Fibroblast of villous mesenchyme (primary cell): Measurements from ENCODE around the gene EXOC4. TPM values are rescaled to one million over a fixed set of nuclear protein-coding genes. Genes with fewer than 3 reads are reported as not detected.

Source experiments
- DNase-seq: peaks from one replicate; pipeline ENCODE4 v3.0.0-alpha.2; 2010; ENCODE audit warnings: low read depth
- H3K4me3 ChIP-seq: 2 replicates; pipeline ENCODE4 v1.5.1; 2011; ENCODE audit warnings: low read depth, mild to moderate bottlenecking, low read length
- CTCF ChIP-seq: IDR thresholded peaks from 2 replicates; pipeline ENCODE4 v1.5.1; 2012; ENCODE audit warnings: low read depth, mild to moderate bottlenecking, low read length; ENCODE audit not compliant: insufficient read depth
- total RNA-seq: library from RNA; depleted of rRNA; stranded (reverse); fragments of >200 nt; gene quantifications from 2 replicates; pipeline ENCODE4 v1.2.3, GENCODE V29; 2012

The EXOC4 gene
- total RNA-seq, 1 donor: 106 TPM

GRCh38 chr7:133382775-133383559 lies 130.1 kb downstream of the EXOC4 start:
- no peak for DNase-seq
- H3K4me3 ChIP-seq: no peak overlapping the region
- no peak for TF ChIP-seq CTCF

- no peak for TF ChIP-seq CTCF
- DNase-seq: no peak
- no peak overlapping the region for H3K4me3 ChIP-seq
These were observed 133.3 kb downstream of the EXOC4 start for GRCh38 chr7:133386205-133386604.

GRCh38 chr7:133389727-133390126 lies 136.8 kb downstream of the EXOC4 start:
- H3K4me3 ChIP-seq: no peak overlapping the region
- TF ChIP-seq CTCF: no peak
- no peak for DNase-seq

GRCh38 chr7:133391206-133391605 lies 138.3 kb downstream of the EXOC4 start:
- TF ChIP-seq CTCF: no peak
- no peak for DNase-seq
- H3K4me3 ChIP-seq: no peak overlapping the region

- H3K4me3 ChIP-seq: no peak overlapping the region
- DNase-seq: no peak
- TF ChIP-seq CTCF: no peak
These were observed 141.5 kb downstream of the EXOC4 start for GRCh38 chr7:133394369-133394768.

GRCh38 chr7:133395551-133395950 lies 142.7 kb downstream of the EXOC4 start:
- no peak for TF ChIP-seq CTCF
- no peak for DNase-seq
- H3K4me3 ChIP-seq: no peak overlapping the region

- no peak for DNase-seq
- H3K4me3 ChIP-seq: no peak overlapping the region
- no peak for TF ChIP-seq CTCF
These were observed 145.6 kb downstream of the EXOC4 start for GRCh38 chr7:133398506-133398905.
